GM18508 (cell line): ENCODE measurements around the gene TRIM71.
A peak's percentile ranks its signal among the peaks of the same experiment; 100 is the strongest.

ENCODE experiments used
- ATAC-seq: cut with Tn5 transposase; IDR thresholded peaks from one replicate; pipeline ENCODE4 v1.9.1; 2021; ENCODE audit warnings: moderate number of reproducible peaks; ENCODE audit not compliant: insufficient read depth, unreplicated experiment

Gene TRIM71

GRCh38 chr3:32862247-32862935 is 44.6 kb downstream of the TRIM71 start:
- ATAC-seq: no peak

- no peak for ATAC-seq
These were observed 45.2 kb downstream of the TRIM71 start for GRCh38 chr3:32862936-32863487.

DNA sequence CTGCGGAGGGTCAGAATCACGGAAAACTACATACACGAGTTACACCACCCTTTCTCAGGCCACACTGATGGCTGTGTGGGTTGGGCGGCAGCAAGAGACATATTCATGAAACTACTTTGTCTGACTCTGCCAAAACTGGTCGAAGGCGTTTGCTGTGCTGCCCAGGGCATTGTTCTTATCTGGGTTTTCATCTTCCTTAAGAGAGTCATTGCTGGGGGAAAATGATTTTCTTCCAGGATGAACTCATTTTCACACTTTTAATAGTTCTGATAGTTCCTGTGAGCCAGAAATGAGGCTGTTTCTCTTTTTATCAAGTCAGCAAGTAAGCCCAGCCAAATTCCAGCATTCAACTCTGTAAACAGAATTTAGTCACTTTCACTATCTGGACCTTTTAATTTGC is 47.6 kb downstream of the TRIM71 start:
- ATAC-seq: no peak

DNA sequence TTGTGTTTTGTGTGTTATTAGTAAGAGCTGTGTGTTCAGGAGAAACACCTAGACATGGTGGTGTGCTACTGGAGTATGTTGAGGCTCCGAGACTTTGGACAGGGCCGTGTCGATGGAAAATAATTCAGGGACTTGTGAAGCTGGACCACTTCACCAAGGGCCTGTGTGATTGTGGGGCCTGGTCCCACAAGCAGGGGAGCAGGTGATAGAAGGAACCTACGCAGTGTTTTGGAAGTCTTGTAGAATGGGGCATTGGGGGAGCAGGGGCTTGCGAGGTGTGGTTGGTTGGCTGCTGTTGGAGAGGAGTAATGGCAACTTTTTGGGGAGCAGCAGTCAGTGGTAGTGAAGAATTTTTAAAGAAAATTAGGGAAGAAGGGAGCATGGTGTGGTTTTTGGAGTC is 48.7 kb downstream of the TRIM71 start:
- ATAC-seq: no peak

DNA sequence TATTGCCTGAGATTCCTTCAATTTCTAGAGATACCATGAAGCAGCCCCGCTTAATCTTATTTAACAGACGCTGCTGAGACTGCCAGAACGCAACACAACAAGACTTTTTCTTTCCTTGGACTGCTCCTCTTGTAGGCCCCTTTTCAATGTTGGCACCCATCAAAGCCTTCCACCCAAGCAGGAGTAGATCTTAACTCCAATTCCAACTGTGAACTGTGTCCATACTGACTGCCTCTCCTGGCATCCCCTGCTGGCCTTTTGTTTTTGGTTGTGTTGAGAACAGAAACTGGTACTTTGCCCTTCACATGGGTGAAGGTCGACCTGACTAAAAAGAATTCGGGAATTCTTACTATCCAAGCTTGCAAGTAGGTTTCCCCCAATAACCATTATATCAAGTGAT is 50.2 kb downstream of the TRIM71 start:
- ATAC-seq: no peak

DNA sequence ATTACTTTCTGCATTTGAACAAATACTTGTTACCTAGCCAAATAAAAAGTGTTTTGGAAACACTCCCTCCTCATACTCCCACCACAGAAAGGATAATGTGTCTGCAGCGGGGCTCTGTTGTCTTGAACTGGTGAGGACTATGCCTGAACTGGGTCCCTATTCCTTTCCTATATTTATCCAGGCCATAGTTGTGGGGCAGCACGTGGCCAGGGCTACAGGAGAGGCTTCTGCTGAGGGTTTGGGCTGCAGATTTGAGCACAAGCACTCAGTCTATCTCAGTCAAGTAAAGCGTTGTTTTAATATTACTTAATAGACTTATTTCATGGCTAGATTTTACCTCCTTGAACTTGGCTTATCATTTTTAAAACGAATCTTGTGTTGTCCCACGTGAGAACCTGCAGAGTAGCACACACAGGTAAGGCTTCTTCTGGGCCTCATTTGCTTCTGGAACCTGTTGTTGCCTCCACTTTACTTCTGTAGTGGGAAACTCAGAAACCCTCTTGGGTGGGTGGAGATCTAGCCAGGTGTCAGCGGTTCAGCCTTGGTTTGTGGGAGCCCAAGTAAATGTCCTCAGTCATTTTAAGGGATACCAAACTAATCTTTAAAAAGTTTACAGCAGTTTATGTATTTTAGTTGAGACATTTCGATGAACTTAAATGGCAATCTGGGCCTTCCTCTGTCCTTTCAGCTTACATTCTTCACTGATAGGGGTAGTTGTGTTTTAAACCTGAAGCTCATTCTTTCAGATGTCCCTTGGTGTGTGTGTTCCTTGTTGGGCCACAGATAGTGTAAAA is 51.1 kb downstream of the TRIM71 start:
- no peak for ATAC-seq

- no peak for ATAC-seq
These were observed 51.8 kb downstream of the TRIM71 start for GRCh38 chr3:32869513-32870047.

DNA sequence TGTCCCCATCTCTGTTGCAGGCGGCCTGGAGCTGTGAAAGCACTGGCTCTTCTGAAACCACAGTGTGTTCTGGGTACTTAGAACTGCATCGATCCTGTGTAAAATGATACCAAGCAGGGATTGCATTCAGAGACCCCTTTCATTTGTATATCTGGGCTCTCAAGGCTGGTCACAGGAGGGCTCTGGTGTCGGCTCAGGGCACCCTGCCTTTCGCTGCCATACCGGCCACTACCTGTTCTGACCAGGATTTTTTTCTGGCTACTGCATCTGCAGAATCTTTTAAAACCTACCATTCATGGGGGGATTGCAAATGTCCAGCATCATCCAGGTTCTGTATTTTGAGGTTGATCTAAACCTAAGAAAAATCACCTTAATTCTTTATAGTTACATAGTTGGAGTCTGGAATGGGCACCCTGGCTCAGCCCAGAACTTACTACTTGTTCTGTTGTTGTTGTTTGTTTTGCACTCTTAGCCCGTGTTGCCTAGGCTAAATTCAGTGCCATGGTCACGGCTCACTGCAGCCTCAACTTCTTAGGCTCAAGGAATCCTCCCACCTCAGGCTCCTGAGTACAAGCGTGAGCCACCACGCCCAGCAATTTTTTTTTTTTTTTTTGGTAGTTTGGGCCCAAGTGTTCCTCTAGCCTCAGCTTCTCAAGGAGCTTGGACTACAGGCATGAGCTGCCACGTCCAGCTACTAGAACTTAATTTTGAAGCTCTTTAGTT is 52.7 kb downstream of the TRIM71 start:
- ATAC-seq: no peak

DNA sequence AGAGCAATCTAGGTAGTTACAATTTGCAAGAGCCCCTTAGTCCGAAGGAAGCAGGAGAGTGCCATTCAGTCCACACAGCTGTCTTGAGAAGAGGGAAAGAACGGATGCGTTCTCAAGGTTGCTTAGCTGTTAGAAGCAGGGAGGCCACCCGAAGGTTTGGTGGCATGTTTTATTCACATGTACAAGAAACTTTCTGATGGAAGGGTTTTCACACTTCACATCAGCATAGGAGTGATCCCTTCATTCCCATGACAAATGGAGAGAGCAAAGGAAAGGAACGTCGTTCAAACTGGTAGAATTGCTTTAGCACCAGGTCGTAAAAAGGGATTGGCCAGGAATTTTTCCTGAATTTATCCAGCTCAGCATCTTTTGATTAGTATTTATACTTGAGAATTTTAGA is 53.5 kb downstream of the TRIM71 start:
- no peak for ATAC-seq

DNA sequence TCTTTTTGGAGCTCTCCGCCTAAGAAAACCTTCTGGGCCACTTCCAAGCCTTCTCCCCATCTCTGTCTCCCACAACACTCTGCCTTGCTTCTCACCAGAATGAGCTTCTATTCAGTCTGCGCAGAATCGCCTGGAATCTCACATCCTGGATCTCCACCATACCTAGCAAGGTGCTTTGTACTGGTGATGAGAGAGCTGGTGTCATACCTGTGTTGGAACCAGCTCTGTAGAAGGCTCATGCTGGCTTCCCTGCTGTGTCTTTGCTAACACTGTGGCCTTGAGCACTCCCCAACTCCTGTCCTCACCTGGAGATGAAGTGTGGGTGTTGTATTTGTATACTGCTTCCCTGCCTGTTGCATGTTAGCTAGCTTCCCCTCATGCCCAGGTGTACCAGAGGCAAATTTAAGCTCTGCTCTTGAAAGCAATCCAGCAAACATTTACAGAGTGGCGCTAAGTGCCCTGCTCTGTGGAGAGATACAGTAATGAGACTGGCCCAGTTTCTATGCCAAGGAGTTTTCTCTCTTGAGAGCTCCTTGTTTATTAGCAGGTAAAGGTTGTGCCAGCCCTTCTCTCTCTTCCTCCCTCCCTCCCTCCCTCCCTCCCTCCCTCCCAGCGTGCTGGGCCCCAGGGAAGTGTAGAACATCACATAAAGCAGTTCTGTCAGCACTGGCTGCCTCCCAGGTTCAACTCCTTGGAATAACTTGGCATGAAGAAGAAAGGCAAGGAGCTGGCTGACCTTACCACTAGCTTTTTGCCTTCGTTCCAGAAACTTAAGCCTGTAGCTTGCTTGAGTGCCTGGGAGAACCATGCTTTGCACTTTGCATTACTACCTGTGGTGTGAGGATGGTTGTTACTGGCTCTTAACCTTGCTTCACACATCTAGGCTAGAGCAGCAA is 54.9 kb downstream of the TRIM71 start:
- ATAC-seq: no peak

DNA sequence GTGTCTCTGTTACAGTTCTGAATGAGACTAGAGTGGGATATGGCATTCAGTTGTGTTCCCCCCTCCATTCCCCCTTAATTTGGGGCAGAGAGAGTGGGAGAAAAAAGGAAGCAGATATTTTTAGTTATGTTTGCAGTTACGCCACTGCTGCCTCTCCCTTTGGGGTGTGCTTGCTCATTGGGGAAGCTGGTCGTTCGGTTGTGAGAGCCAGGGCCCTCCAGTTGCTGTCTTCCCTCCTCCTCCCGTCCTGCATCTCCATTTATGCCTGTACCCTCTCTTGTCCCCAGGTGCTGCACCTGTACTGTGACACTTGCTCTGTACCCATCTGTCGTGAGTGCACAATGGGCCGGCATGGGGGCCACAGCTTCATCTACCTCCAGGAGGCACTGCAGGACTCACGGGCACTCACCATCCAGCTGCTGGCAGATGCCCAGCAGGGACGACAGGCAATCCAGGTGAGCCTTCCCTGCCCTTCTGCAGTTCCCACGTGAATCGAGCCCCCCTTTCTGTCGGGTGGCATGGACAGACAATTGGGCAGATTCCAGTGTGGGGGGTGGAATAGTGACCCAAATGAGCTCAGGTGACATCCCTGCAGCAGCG is 55.8 kb downstream of the TRIM71 start:
- ATAC-seq: no peak

GRCh38 chr3:32876920-32877319 is 59.1 kb downstream of the TRIM71 start:
- no peak for ATAC-seq

DNA sequence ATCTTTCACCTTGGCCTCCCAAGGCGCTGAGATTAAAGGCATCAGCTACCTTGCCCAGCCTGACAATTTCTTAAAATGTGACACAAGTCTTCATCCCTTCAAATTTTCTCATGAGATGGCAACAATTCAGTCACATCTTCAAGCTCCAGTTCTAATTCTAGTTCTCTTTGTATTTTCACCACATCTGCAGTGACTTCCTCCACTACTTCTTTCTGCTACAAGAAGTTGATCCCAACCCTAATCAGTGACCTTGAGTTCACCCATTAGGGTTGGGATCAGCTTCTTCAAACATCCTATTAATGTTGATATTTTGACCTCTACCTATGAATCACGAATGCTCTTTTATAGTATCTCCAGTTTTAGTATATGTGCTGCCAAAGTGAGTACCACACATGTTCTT is 59.8 kb downstream of the TRIM71 start:
- ATAC-seq: no peak

DNA sequence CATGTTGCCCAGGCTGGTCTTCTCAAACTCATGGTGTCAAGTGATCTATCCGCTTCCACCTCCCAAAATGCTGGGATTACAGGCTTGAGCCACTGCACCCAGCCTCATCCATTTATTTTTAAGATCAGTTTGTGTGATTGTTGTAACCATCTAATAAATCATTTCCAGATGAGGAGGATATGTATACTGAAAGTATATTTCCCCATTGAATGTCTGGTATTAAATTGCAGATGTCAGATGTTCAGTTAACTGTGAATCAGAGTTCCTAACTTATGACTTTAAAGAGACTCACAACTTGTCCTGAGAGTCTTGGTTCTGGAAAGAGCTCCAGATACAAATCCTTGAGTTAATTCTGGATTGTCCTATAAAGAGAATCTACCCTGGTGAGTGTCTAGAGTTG is 62.4 kb downstream of the TRIM71 start:
- ATAC-seq: no peak

- ATAC-seq: no peak
These were observed 63.8 kb downstream of the TRIM71 start for GRCh38 chr3:32881624-32882023.

GRCh38 chr3:32882189-32882588 is 64.4 kb downstream of the TRIM71 start:
- ATAC-seq: peak; percentile 37

DNA sequence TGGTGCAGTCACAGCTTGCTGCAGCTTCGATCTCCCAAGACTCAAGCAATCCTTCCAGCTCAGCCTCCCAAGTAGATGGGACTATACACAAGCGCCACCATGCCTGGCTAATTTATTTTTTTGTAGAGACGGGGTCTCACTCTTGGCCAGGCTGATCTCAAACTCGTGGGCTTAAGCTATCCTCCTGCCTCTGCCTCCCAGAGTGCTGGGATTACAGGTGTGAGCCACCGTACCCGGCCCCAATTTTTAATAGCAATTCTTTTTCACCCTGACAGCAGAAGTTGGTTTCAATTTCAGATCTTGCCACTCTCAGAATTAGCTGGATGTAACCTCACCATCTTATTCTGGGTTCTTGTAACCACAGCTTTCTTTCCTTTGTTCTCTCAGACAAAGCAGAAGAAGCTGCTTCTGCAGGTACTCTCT is 64.8 kb downstream of the TRIM71 start:
- ATAC-seq: peak; percentile 84

DNA sequence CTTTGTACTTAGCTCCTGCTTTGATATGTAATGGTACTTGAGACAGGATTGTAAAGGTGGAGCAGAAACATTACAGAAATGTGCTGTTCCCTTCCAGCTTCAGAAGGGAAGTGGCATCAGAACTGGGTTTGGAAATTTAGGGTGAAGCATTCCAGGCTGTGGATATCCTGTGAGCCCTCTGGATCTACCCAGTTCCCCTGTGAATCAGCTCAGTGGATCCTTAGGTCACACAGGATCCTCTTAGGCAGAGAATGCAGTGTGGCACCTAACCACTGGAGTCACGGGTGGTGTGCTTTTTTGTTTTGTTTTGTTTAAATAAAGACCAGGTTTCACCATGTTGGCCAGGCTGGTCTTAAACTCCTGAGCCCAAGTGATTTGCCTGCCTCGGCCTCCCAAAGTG is 66.0 kb downstream of the TRIM71 start:
- no peak for ATAC-seq

DNA sequence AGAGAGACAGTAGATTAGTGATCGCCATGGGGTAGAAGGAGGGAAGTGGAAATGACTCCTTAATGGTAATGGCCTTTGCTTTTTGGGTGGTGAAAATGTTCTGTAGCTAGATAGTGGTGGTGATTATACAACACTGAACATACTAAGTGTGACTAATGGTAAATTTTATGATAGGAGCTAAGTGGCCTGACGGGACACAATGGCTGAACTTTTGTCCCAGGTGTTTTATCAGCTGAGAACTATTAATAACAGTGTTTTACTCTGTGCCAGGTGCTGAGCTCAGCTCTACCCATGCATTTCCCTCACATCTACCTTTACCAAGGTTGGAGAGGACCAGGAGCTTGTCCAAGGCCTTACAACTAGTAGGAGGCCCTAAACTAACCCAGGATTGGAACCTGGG is 66.8 kb downstream of the TRIM71 start:
- ATAC-seq: no peak
